Measurements from ENCODE around the gene PSTPIP2. TPM values are rescaled to one million over a fixed set of nuclear protein-coding genes. Genes with fewer than 3 reads are reported as not detected.

PSTPIP2 gene
- total RNA-seq, 4 donors from 2014 or later, result 9.3 to 12.4 (median 11.1) TPM

GRCh38 chr18:46068763-46069162 lies 3.3 kb downstream of the PSTPIP2 start:
- no peak overlapping the region for H3K4me3 ChIP-seq (ENCODE audit: low read depth, poor library complexity, severe bottlenecking)
- WGBS, 2 donors, result 12 to 19% methylated on average over 1 of the region's 1 CpG
- TF ChIP-seq POLR2A (IDR thresholded peaks at IDR 0.05) (no peak), CTCF (IDR thresholded peaks at IDR 0.05) (no peak)
- intact Hi-C loops (cut with DNase I; ENCODE audit: low total_unique reads), result no loop called here
- DNase-seq (ENCODE audit: low spot score in 2 of 2), result no peak

- H3K4me3 ChIP-seq (ENCODE audit: low read depth, poor library complexity, severe bottlenecking), result no peak overlapping the region
- intact Hi-C loops (cut with DNase I; ENCODE audit: low total_unique reads), result no loop called here
- TF ChIP-seq POLR2A (IDR thresholded peaks at IDR 0.05), result no peak
- no peak for TF ChIP-seq CTCF (IDR thresholded peaks at IDR 0.05)
- DNase-seq (ENCODE audit: low spot score in 2 of 2), result no peak
- WGBS, 2 donors, result 87 to 91% methylated on average over 5 of the region's 5 CpGs
Observed at GRCh38 chr18:46067438-46068007, 4.5 kb downstream of the PSTPIP2 start.

- TF ChIP-seq POLR2A (IDR thresholded peaks at IDR 0.05), result no peak
- no peak for TF ChIP-seq CTCF (IDR thresholded peaks at IDR 0.05)
- 66 to 67% methylated on average over 5 of the region's 5 CpGs for WGBS, 2 donors
- intact Hi-C loops (cut with DNase I; ENCODE audit: low total_unique reads), result no loop called here
- no peak for DNase-seq (ENCODE audit: low spot score in 2 of 2)
- H3K4me3 ChIP-seq (ENCODE audit: low read depth, poor library complexity, severe bottlenecking), result no peak overlapping the region
Observed at GRCh38 chr18:46062781-46063180, 9.3 kb downstream of the PSTPIP2 start.

- no peak for DNase-seq (ENCODE audit: low spot score in 2 of 2)
- H3K4me3 ChIP-seq (ENCODE audit: low read depth, poor library complexity, severe bottlenecking), result no peak overlapping the region
- intact Hi-C loops (cut with DNase I; ENCODE audit: low total_unique reads), result no loop called here
- WGBS, 2 donors, result 93 to 100% methylated on average over 1 of the region's 1 CpG
- no peak for TF ChIP-seq CTCF (IDR thresholded peaks at IDR 0.05)
- TF ChIP-seq POLR2A (IDR thresholded peaks at IDR 0.05), result no peak
Observed at GRCh38 chr18:46061796-46062195, 10.3 kb downstream of the PSTPIP2 start.

- intact Hi-C loops (cut with DNase I; ENCODE audit: low total_unique reads), result no loop called here
- no peak for DNase-seq (ENCODE audit: low spot score in 2 of 2)
- no peak overlapping the region for H3K4me3 ChIP-seq (ENCODE audit: low read depth, poor library complexity, severe bottlenecking)
- 86 to 90% methylated on average over 3 of the region's 3 CpGs for WGBS, 2 donors
- no peak for TF ChIP-seq CTCF (IDR thresholded peaks at IDR 0.05)
- no peak for TF ChIP-seq POLR2A (IDR thresholded peaks at IDR 0.05)
Observed at GRCh38 chr18:46061387-46061786, 10.7 kb downstream of the PSTPIP2 start.

- intact Hi-C loops (cut with DNase I; ENCODE audit: low total_unique reads), result no loop called here
- TF ChIP-seq POLR2A (IDR thresholded peaks at IDR 0.05), result no peak
- TF ChIP-seq CTCF (IDR thresholded peaks at IDR 0.05), result no peak
- no peak for DNase-seq (ENCODE audit: low spot score in 2 of 2)
- WGBS, 2 donors, result 89 to 91% methylated on average over 3 of the region's 3 CpGs
- H3K4me3 ChIP-seq (ENCODE audit: low read depth, poor library complexity, severe bottlenecking), result no peak overlapping the region
Observed at GRCh38 chr18:46060359-46060841, 11.7 kb downstream of the PSTPIP2 start.
